HG03575 (cell line): ENCODE measurements around the gene TBC1D10A.

Experiments used
- ATAC-seq: cut with Tn5 transposase; IDR thresholded peaks from one replicate; pipeline ENCODE4 v1.9.1; 2021; ENCODE audit not compliant: unreplicated experiment, insufficient number of reproducible peaks, low FRiP score; ENCODE audit errors: extremely low read depth

Gene TBC1D10A

GRCh38 chr22:30291058-30291892 lies 35.5 kb downstream of the TBC1D10A start:
- no peak for ATAC-seq

GRCh38 chr22:30290342-30291057 lies 36.2 kb downstream of the TBC1D10A start:
- ATAC-seq = no peak

DNA sequence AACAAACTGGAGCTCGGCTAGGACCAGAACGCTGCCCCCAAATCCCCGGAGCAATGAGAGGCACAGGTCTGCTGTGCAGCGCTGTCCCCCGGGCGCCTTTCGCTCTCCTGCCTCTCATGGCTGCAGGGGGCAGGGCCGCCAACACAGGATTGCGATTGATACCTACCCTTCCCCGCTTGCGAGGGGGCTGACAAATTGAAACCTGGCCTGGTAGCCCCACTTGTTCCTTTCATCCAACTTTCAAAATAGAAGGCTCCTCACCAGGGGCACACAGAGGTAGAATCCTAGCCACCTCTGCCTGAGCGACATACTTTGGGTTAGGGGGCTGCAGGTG lies 36.8 kb downstream of the TBC1D10A start:
- ATAC-seq = no peak

- no peak for ATAC-seq
Measured at GRCh38 chr22:30289141-30289979, 37.4 kb downstream of the TBC1D10A start, which contains the start of gene CASTOR1. Gene CASTOR1 (minus strand): TSS chr22:30289505. CDS start chr22:30289497, 8 bp downstream.

DNA sequence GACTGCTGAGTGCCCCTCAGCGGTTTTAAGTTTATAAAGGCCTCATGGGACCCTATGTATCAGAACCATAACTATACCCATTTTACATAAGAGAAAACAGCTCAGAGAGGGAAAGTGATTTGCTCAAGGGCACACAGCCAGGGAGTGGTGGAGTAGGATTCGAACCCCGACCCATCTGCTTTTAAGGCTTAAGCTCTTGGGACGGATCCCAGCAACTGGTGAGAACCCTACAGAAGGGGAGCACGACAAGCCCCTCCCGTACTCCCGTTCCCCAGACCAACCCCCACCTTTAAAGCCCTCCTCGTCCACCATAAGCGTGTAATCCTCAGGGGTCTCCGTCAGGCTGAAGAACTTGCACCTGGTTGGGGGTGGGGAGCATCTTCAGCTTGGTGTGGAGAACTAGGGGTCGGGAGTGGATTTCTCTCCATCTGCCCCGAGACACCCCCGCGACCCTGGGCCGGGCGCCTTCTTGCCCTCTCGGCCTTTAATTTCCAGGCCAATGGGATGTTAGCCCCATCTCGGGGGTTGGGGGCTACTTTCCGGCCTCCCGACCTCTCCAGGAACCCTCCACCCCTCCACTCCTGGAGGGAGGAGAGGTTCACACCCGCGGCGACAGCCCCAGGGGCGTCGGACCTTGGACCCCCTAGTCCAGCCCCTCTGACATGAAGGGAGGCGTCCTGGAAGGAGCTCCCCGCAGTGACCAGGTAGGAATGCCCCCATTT lies 38.2 kb downstream of the TBC1D10A start:
- ATAC-seq = no peak

- no peak for ATAC-seq
Measured at GRCh38 chr22:30287648-30288418, 38.9 kb downstream of the TBC1D10A start.

DNA sequence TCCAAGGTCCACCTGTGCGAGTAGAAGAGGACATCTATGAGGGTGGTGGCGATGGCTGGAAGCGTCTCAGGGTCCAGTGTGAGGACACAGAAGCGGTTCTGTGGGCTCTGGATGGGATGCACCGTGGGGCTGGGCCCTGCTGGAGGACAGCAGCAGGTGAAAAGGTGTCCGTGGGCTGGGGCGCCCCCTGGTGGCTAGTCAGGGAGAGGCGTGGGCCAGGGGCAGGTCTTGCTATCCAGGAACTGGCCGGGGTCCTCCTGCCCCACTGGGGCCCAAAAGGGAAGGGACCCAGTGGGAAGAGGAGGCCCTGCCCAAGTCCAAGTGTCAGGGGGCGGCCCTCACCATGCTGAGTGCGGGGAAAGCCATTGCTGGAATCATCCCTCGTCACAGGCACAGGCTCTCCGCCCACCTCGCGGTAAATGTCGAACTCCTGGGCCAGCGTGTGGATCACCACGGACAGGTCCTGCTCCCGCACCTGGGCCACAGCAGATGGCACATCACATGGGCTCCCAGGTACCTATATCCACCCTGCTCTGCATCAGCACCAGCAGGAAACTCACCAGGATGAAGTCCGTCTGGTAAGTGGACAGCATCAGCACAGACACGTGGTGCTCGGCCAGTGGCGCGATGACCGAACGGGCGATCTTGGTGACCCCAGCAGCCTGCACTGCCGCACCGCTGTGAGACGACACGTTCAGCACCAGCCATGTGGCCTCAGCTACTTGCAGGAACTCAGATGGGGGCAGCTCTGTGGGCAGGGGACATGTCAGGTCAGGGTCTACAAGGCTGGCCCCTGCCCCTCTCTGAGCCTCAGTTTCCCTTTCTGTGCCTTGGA lies 39.7 kb downstream of the TBC1D10A start:
- ATAC-seq = no peak

- ATAC-seq = no peak
Measured at GRCh38 chr22:30286331-30286730, 40.4 kb downstream of the TBC1D10A start.

DNA sequence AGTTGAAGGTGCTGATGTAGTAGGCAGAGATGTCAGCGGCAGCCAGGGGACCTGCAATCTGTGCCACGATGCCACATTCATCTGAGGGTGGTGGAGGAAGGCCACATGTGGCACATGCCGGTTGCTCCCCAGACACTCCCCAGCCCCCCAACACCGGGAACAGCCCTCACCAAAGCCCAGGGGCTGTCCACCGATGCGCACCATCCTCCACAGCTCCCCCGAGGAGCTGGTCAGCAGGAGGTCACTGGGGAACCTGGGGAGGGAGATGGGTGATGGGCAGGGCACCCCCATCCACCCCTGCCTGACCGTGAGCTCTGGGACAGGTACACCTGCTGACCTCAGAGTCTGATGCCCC lies 40.9 kb downstream of the TBC1D10A start:
- no peak for ATAC-seq

- no peak for ATAC-seq
Measured at GRCh38 chr22:30285176-30285845, 41.4 kb downstream of the TBC1D10A start.

DNA sequence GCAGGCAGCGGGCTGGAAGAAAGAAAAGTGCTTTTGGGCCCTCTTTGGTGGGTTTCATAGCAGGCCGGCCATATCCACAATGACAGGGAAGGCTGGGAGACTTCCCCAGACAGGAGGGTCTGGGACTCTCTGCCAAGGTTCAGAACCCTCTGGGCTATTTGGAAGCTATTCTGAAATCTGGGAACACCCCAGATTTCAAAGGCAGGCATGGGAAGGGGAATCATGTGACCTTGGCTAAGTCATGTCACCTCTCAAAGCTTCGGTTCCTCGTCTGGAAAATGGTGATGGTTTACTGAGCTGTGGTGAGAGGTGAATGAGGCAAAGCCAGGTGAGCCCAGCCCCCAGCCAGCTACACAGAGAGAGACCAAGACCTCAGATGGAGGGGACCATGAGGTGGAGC lies 42.1 kb downstream of the TBC1D10A start:
- no peak for ATAC-seq

GRCh38 chr22:30284172-30284571 lies 42.6 kb downstream of the TBC1D10A start:
- no peak for ATAC-seq

DNA sequence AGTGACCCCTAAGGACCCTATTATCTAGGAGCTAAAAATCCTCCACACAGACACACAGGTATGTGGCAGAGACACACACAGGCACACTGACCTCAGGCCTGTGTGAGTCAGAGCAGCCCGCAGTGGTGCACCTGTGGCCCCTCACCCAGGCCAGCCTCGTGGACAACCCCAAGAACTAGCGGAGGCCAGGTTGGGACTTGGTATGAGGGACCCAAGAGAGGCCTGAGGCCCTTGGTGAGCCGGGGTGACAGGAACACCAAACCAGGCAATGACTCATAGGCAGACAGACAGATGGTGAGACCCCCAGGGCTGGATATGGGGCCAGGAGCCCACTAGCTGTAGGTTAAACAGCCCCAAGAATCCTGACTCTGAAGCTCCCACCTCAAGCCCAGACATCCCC lies 43.4 kb downstream of the TBC1D10A start:
- ATAC-seq = no peak

DNA sequence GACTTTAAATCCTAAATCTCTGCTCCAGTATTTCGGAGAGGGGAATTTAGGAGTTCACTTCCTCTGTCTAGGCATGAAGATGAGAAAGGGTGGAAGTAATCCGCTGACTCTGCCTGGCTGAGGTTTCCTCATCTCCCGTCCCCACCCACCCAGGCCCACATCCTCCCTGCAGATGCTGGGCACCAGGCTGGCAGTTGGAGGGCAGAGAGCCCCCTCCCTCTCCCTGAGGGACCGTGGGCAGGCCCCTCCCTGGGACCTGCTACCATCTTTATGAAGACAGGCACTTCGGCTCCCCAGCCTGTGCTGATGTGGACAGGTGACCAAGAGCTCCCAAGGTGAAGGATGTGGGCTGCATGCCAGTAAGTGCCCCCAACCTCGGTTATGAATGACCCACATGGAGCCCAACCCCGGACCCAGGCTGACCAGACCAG lies 44.1 kb downstream of the TBC1D10A start:
- ATAC-seq = no peak

- no peak for ATAC-seq
Measured at GRCh38 chr22:30280505-30280904, 46.2 kb downstream of the TBC1D10A start.

GRCh38 chr22:30279932-30280331 lies 46.8 kb downstream of the TBC1D10A start:
- ATAC-seq = no peak
